GM23338 (cell line): ENCODE results near the gene ETFA. TPM values are rescaled to one million over a fixed set of nuclear protein-coding genes. Genes with fewer than 3 reads are reported as not detected.

Source experiments
- ATAC-seq: fragments of 200-7000 bp; cut with Tn5 transposase; 3 replicates; pipeline ENCODE4 v1.9.1; 2020
- DNase-seq: peaks from one replicate; pipeline ENCODE4 v3.0.0-alpha.2; 2015; ENCODE audit warnings: low spot score
- H2AFZ ChIP-seq: fragments of 200-600 bp; sonication (generic); 2 replicates; pipeline ENCODE4 v1.8.0; 2016; ENCODE audit warnings: antibody characterized with exemption, mild to moderate bottlenecking, moderate library complexity
- H3F3A ChIP-seq: fragments of 200-600 bp; sonication (generic); replicated peaks from 2 replicates; pipeline ENCODE4 v1.8.0; 2017; ENCODE audit warnings: antibody characterized with exemption, mixed run types, low read depth
- H3K27ac ChIP-seq: fragments of 200-600 bp; sonication (generic); 2 replicates; pipeline ENCODE4 v1.6.1; 2016; ENCODE audit warnings: low read depth
- H3K27me3 ChIP-seq: fragments of 200-600 bp; sonication (generic); 2 replicates; pipeline ENCODE4 v1.8.0; 2016; ENCODE audit warnings: mild to moderate bottlenecking, mixed run types, moderate library complexity; ENCODE audit not compliant: insufficient read depth
- H3K36me3 ChIP-seq: fragments of 200-600 bp; sonication (generic); 2 replicates; pipeline ENCODE4 v1.8.0; 2016; ENCODE audit warnings: mild to moderate bottlenecking; ENCODE audit not compliant: insufficient read depth
- H3K4me1 ChIP-seq: fragments of 200-600 bp; sonication (generic); 2 replicates; pipeline ENCODE4 v1.8.0; 2016; ENCODE audit warnings: mild to moderate bottlenecking, moderate library complexity; ENCODE audit not compliant: insufficient read depth
- H3K4me2 ChIP-seq: fragments of 200-600 bp; sonication (generic); 2 replicates; pipeline ENCODE4 v1.7.1; 2017; ENCODE audit warnings: mixed run types
- H3K4me3 ChIP-seq: fragments of 200-600 bp; sonication (generic); 2 replicates; pipeline ENCODE4 v1.6.1; 2016; ENCODE audit warnings: mixed run types
- H3K79me2 ChIP-seq: fragments of 200-600 bp; sonication (generic); replicated peaks from 2 replicates; pipeline ENCODE4 v1.8.0; 2017; ENCODE audit warnings: mild to moderate bottlenecking; ENCODE audit not compliant: insufficient read depth
- H3K9me2 ChIP-seq: fragments of 200-600 bp; sonication (generic); 2 replicates; pipeline ENCODE4 v1.8.0; 2017; ENCODE audit not compliant: insufficient read depth
- H4K20me1 ChIP-seq: fragments of 200-600 bp; sonication (generic); replicated peaks from 2 replicates; pipeline ENCODE4 v1.8.0; 2017; ENCODE audit warnings: mild to moderate bottlenecking; ENCODE audit not compliant: insufficient read depth
- H3K27ac Mint-ChIP-seq: 2 replicates; pipeline ENCODE4 v1.8.0; 2020; ENCODE audit warnings: inconsistent platforms, mild to moderate bottlenecking, moderate library complexity, mixed read lengths
- H3K27me3 Mint-ChIP-seq: 3 replicates; pipeline ENCODE4 v1.8.0; 2022; ENCODE audit warnings: low read depth, mild to moderate bottlenecking, moderate library complexity, mixed read lengths, inconsistent platforms; ENCODE audit not compliant: insufficient read depth, poor library complexity
- H3K36me3 Mint-ChIP-seq: 3 replicates; pipeline ENCODE4 v1.8.0; 2021; ENCODE audit warnings: low read depth, mild to moderate bottlenecking, inconsistent platforms, moderate library complexity, mixed read lengths
- H3K4me1 Mint-ChIP-seq: 3 replicates; pipeline ENCODE4 v1.8.0; 2020; ENCODE audit warnings: mild to moderate bottlenecking, inconsistent platforms, mixed read lengths
- H3K4me3 Mint-ChIP-seq: 3 replicates; pipeline ENCODE4 v1.8.0; 2021; ENCODE audit warnings: moderate library complexity, mild to moderate bottlenecking, inconsistent platforms, mixed read lengths
- H3K9me3 Mint-ChIP-seq: 3 replicates; pipeline ENCODE4 v1.8.0; 2020; ENCODE audit warnings: moderate library complexity, mild to moderate bottlenecking, inconsistent platforms, mixed read lengths
- CREB1 ChIP-seq: fragments of 250-450 bp; sonication (Bioruptor Pico); IDR thresholded peaks from 2 replicates; pipeline ENCODE4 v1.5.0; 2020; ENCODE audit warnings: low read depth, mild to moderate bottlenecking, moderate library complexity
- EZH2 ChIP-seq: fragments of 200-600 bp; sonication (generic); IDR thresholded peaks from one replicate; pipeline ENCODE4 v1.8.0; 2017; ENCODE audit warnings: antibody characterized with exemption, mild to moderate bottlenecking, low read depth; ENCODE audit not compliant: unreplicated experiment
- EZH2phosphoT487 ChIP-seq: fragments of 200-600 bp; sonication (generic); IDR thresholded peaks from one replicate; pipeline ENCODE4 v1.8.1; 2018; ENCODE audit warnings: antibody characterized with exemption; ENCODE audit not compliant: unreplicated experiment
- JUNB ChIP-seq: IDR thresholded peaks from one replicate; pipeline ENCODE4 v1.6.1; 2016; ENCODE audit warnings: antibody characterized with exemption; ENCODE audit not compliant: unreplicated experiment
- NANOG ChIP-seq: IDR thresholded peaks from 2 replicates; pipeline ENCODE4 v1.6.1; 2016; ENCODE audit warnings: antibody characterized with exemption, borderline replicate concordance
- POLR2AphosphoS5 ChIP-seq: IDR thresholded peaks from 2 replicates; pipeline ENCODE4 v1.6.1; 2016; ENCODE audit warnings: antibody characterized with exemption, low read depth
- STAT1 ChIP-seq: IDR thresholded peaks from one replicate; pipeline ENCODE4 v1.6.1; 2016; ENCODE audit warnings: antibody characterized with exemption; ENCODE audit not compliant: unreplicated experiment
- ZNF114 ChIP-seq: fragments of 250-450 bp; sonication (Bioruptor Pico); IDR thresholded peaks from 2 replicates; pipeline ENCODE4 v1.5.0; 2020; ENCODE audit warnings: mild to moderate bottlenecking, moderate library complexity
- ZNF331 ChIP-seq: fragments of 250-450 bp; sonication (Bioruptor Pico); IDR thresholded peaks from 2 replicates; pipeline ENCODE4 v1.5.0; 2020; ENCODE audit warnings: low read depth, mild to moderate bottlenecking, moderate library complexity
- polyA plus RNA-seq: library from polyadenylated mRNA; unstranded; fragments of >200 nt; fragmentation: Nextera tagmentation; extraction: Ambion mirVana; gene quantifications from 2 replicates; pipeline ENCODE4 v1.2.1, GENCODE V29; 2016
- total RNA-seq: library from RNA; depleted of rRNA; stranded (reverse); fragments of >200 nt; shearing (Covaris generic); gene quantifications from 2 replicates; pipeline ENCODE4 v1.2.3, GENCODE V29; 2014
- TF ChIP-seq, protein P1 (sequence below): fragments of 250-450 bp; sonication (Bioruptor Pico); IDR thresholded peaks from 2 replicates; pipeline ENCODE4 v1.5.0; 2020; ENCODE audit warnings: mild to moderate bottlenecking, moderate library complexity
- TF ChIP-seq, protein P2 (sequence below): IDR thresholded peaks from 2 replicates; pipeline ENCODE4 v1.6.1; 2016; ENCODE audit warnings: antibody characterized with exemption
- TF ChIP-seq, protein P3 (sequence below), 2 experiments: fragments of 200-600 bp in 1 of 2; sonication (generic) in 1 of 2; conservative IDR thresholded peaks; 2 replicates each; pipeline versions ENCODE4 v1.5.1 to v1.6.1; 2016 to 2017; ENCODE audit warnings: antibody characterized with exemption in 2 of 2, low read depth in 2 of 2, mild to moderate bottlenecking in 2 of 2, moderate library complexity in 1 of 2
- TF ChIP-seq, protein P4 (sequence below): IDR thresholded peaks from one replicate; pipeline ENCODE4 v1.6.1; 2018; ENCODE audit warnings: antibody characterized with exemption; ENCODE audit not compliant: unreplicated experiment

Gene ETFA
- total and polyA plus RNA-seq, 2 experiments from 2014 or later, result 52.9 to 69.1 TPM

DNA sequence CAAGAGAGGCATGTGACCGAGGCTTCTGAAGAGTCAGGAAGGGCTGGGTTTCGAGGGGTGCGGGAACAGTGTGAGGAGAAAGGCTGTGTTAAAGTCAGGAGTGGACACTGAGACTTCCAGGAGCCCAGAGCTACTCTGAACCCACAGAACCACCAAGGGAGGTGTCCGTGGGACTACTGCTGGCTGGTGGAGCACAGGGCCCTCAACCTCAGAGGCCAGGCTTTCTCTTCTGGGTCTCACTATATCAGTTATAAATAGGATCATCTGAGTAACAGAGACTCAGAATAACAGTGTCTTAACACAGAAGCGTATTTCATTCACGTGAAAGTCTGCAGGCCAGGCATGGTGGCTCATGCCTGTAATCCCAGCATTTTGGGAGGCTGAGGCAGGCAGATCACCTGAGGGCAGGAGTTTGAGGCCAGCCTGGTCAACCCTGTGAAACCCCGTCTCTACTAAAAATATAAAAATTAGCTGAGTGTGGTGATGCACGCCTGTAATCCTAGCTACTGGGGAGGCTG is 137.9 kb downstream of the ETFA start:
- DNase-seq (no peak), ATAC-seq (no peak)
- Mint-ChIP-seq H3K4me3 (no peak overlapping the region), H3K27ac (no peak overlapping the region), H3K27me3 (peaks cover 22% of the 10 kb centered on the region), H3K9me3 (no peaks in the 10 kb centered on the region), H3K4me1 (peaks cover 10% of the 10 kb centered on the region), H3K36me3 (no peaks in the 10 kb centered on the region; the same call in 2 of the 3 replicates)
- no peak overlapping the region for H2AFZ ChIP-seq
- no peak overlapping the region for H3K4me3 ChIP-seq
- H4K20me1 ChIP-seq, result no peaks in the 10 kb centered on the region
- H3K9me2 ChIP-seq, result no peaks in the 10 kb centered on the region
- no peaks in the 10 kb centered on the region for H3K4me1 ChIP-seq
- TF ChIP-seq, protein P1, sequence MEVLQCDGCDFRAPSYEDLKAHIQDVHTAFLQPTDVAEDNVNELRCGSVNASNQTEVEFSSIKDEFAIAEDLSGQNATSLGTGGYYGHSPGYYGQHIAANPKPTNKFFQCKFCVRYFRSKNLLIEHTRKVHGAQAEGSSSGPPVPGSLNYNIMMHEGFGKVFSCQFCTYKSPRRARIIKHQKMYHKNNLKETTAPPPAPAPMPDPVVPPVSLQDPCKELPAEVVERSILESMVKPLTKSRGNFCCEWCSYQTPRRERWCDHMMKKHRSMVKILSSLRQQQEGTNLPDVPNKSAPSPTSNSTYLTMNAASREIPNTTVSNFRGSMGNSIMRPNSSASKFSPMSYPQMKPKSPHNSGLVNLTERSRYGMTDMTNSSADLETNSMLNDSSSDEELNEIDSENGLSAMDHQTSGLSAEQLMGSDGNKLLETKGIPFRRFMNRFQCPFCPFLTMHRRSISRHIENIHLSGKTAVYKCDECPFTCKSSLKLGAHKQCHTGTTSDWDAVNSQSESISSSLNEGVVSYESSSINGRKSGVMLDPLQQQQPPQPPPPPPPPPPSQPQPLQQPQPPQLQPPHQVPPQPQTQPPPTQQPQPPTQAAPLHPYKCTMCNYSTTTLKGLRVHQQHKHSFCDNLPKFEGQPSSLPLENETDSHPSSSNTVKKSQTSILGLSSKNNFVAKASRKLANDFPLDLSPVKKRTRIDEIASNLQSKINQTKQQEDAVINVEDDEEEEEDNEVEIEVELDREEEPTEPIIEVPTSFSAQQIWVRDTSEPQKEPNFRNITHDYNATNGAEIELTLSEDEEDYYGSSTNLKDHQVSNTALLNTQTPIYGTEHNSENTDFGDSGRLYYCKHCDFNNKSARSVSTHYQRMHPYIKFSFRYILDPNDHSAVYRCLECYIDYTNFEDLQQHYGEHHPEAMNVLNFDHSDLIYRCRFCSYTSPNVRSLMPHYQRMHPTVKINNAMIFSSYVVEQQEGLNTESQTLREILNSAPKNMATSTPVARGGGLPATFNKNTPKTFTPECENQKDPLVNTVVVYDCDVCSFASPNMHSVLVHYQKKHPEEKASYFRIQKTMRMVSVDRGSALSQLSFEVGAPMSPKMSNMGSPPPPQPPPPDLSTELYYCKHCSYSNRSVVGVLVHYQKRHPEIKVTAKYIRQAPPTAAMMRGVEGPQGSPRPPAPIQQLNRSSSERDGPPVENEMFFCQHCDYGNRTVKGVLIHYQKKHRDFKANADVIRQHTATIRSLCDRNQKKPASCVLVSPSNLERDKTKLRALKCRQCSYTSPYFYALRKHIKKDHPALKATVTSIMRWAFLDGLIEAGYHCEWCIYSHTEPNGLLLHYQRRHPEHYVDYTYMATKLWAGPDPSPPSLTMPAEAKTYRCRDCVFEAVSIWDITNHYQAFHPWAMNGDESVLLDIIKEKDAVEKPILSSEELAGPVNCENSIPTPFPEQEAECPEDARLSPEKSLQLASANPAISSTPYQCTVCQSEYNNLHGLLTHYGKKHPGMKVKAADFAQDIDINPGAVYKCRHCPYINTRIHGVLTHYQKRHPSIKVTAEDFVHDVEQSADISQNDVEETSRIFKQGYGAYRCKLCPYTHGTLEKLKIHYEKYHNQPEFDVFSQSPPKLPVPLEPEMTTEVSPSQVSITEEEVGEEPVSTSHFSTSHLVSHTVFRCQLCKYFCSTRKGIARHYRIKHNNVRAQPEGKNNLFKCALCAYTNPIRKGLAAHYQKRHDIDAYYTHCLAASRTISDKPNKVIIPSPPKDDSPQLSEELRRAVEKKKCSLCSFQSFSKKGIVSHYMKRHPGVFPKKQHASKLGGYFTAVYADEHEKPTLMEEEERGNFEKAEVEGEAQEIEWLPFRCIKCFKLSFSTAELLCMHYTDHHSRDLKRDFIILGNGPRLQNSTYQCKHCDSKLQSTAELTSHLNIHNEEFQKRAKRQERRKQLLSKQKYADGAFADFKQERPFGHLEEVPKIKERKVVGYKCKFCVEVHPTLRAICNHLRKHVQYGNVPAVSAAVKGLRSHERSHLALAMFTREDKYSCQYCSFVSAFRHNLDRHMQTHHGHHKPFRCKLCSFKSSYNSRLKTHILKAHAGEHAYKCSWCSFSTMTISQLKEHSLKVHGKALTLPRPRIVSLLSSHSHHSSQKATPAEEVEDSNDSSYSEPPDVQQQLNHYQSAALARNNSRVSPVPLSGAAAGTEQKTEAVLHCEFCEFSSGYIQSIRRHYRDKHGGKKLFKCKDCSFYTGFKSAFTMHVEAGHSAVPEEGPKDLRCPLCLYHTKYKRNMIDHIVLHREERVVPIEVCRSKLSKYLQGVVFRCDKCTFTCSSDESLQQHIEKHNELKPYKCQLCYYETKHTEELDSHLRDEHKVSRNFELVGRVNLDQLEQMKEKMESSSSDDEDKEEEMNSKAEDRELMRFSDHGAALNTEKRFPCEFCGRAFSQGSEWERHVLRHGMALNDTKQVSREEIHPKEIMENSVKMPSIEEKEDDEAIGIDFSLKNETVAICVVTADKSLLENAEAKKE (CRISPR knock-in tag), result no peak
- TF ChIP-seq POLR2AphosphoS5 (no peak), NANOG (no peak), JUNB (no peak), ZNF331 (CRISPR knock-in tag) (no peak), ZNF114 (CRISPR knock-in tag) (no peak), EZH2 (no peak), STAT1 (no peak), EZH2phosphoT487 (no peak), CREB1 (CRISPR knock-in tag) (no peak)
- TF ChIP-seq, protein P2, sequence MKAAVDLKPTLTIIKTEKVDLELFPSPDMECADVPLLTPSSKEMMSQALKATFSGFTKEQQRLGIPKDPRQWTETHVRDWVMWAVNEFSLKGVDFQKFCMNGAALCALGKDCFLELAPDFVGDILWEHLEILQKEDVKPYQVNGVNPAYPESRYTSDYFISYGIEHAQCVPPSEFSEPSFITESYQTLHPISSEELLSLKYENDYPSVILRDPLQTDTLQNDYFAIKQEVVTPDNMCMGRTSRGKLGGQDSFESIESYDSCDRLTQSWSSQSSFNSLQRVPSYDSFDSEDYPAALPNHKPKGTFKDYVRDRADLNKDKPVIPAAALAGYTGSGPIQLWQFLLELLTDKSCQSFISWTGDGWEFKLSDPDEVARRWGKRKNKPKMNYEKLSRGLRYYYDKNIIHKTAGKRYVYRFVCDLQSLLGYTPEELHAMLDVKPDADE, result no peak
- TF ChIP-seq, protein P3, sequence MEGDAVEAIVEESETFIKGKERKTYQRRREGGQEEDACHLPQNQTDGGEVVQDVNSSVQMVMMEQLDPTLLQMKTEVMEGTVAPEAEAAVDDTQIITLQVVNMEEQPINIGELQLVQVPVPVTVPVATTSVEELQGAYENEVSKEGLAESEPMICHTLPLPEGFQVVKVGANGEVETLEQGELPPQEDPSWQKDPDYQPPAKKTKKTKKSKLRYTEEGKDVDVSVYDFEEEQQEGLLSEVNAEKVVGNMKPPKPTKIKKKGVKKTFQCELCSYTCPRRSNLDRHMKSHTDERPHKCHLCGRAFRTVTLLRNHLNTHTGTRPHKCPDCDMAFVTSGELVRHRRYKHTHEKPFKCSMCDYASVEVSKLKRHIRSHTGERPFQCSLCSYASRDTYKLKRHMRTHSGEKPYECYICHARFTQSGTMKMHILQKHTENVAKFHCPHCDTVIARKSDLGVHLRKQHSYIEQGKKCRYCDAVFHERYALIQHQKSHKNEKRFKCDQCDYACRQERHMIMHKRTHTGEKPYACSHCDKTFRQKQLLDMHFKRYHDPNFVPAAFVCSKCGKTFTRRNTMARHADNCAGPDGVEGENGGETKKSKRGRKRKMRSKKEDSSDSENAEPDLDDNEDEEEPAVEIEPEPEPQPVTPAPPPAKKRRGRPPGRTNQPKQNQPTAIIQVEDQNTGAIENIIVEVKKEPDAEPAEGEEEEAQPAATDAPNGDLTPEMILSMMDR (conservative IDR thresholded peaks at IDR 0.05; ENCODE audit: low read depth in 2 of 2), result no peak
- TF ChIP-seq, protein P4, sequence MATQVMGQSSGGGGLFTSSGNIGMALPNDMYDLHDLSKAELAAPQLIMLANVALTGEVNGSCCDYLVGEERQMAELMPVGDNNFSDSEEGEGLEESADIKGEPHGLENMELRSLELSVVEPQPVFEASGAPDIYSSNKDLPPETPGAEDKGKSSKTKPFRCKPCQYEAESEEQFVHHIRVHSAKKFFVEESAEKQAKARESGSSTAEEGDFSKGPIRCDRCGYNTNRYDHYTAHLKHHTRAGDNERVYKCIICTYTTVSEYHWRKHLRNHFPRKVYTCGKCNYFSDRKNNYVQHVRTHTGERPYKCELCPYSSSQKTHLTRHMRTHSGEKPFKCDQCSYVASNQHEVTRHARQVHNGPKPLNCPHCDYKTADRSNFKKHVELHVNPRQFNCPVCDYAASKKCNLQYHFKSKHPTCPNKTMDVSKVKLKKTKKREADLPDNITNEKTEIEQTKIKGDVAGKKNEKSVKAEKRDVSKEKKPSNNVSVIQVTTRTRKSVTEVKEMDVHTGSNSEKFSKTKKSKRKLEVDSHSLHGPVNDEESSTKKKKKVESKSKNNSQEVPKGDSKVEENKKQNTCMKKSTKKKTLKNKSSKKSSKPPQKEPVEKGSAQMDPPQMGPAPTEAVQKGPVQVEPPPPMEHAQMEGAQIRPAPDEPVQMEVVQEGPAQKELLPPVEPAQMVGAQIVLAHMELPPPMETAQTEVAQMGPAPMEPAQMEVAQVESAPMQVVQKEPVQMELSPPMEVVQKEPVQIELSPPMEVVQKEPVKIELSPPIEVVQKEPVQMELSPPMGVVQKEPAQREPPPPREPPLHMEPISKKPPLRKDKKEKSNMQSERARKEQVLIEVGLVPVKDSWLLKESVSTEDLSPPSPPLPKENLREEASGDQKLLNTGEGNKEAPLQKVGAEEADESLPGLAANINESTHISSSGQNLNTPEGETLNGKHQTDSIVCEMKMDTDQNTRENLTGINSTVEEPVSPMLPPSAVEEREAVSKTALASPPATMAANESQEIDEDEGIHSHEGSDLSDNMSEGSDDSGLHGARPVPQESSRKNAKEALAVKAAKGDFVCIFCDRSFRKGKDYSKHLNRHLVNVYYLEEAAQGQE, result no peak
- H3K27ac ChIP-seq, result no peak overlapping the region
- no peak overlapping the region for H3K4me2 ChIP-seq
- H3F3A ChIP-seq, result no peaks in the 10 kb centered on the region
- H3K27me3 ChIP-seq, result no peaks in the 10 kb centered on the region
- no peaks in the 10 kb centered on the region for H3K79me2 ChIP-seq
- no peaks in the 10 kb centered on the region for H3K36me3 ChIP-seq
